HuH-7.5 (cell line): Measurements from ENCODE around the gene ZIC5.

Source experiments
- DNase-seq: peaks from one replicate; pipeline ENCODE4 v3.0.0; 2011; ENCODE audit warnings: low spot score

Gene ZIC5

GRCh38 chr13:99930925-99931324, 40.6 kb downstream of the ZIC5 start:
- no peak for DNase-seq

GRCh38 chr13:99929866-99930265, 41.7 kb downstream of the ZIC5 start:
- no peak for DNase-seq

- no peak for DNase-seq
Observed at GRCh38 chr13:99926014-99926731, 45.4 kb downstream of the ZIC5 start.

GRCh38 chr13:99923877-99924582, 47.5 kb downstream of the ZIC5 start:
- no peak for DNase-seq

GRCh38 chr13:99922631-99923404, 48.7 kb downstream of the ZIC5 start:
- no peak for DNase-seq

- DNase-seq, result no peak
Observed at GRCh38 chr13:99919132-99919531, 52.4 kb downstream of the ZIC5 start.

GRCh38 chr13:99916366-99917103, 55.0 kb downstream of the ZIC5 start:
- DNase-seq, result peak; percentile 62

- DNase-seq, result no peak
Observed at GRCh38 chr13:99913167-99913566, 58.4 kb downstream of the ZIC5 start.
